Natural killer cell (primary cell): ENCODE data around the gene CCIN. TPM values are rescaled to one million over a fixed set of nuclear protein-coding genes. Genes with fewer than 3 reads are reported as not detected.

Experiments used
- ATAC-seq, 3 donors: fragments of 150-1000 bp in 2 of 3; fragments of 200-7000 bp in 1 of 3; cut with Tn5 transposase; 1 replicate in 1 of 3; 2 replicates in 2 of 3; pipeline ENCODE4 v1.10.0; 2021; ENCODE audit warnings: mild to moderate bottlenecking in 2 of 3, moderate library complexity in 2 of 3
- DNase-seq, 2 donors: peaks; one replicate each; pipeline versions ENCODE4 v3.0.0 to v3.0.0-alpha.2; 2013 to 2021; ENCODE audit warnings: mixed read lengths in 1 of 2
- H3K27ac ChIP-seq: one replicate; pipeline ENCODE4 v1.5.1; 2013; ENCODE audit warnings: mild to moderate bottlenecking, low read length
- H3K27me3 ChIP-seq: one replicate; pipeline ENCODE4 v1.6.1; 2013; ENCODE audit warnings: low read length; ENCODE audit not compliant: control insufficient read depth, insufficient read depth
- H3K36me3 ChIP-seq: one replicate; pipeline ENCODE4 v1.6.1; 2013; ENCODE audit warnings: low read length; ENCODE audit not compliant: control insufficient read depth, insufficient read depth
- H3K4me1 ChIP-seq: one replicate; pipeline ENCODE4 v1.6.1; 2013; ENCODE audit warnings: low read length; ENCODE audit not compliant: control insufficient read depth, insufficient read depth
- H3K4me3 ChIP-seq: one replicate; pipeline ENCODE4 v1.5.1; 2013; ENCODE audit warnings: low read length
- H3K9me3 ChIP-seq: one replicate; pipeline ENCODE4 v1.6.1; 2013; ENCODE audit warnings: low read length; ENCODE audit not compliant: control insufficient read depth, insufficient read depth
- H3K27ac Mint-ChIP-seq, 2 donors: one replicate each; pipeline ENCODE4 v1.8.0; 2022; ENCODE audit warnings: mild to moderate bottlenecking in 2 of 2, mixed read lengths in 2 of 2, moderate library complexity in 1 of 2
- H3K27me3 Mint-ChIP-seq, 2 donors: one replicate each; pipeline ENCODE4 v1.8.0; 2022; ENCODE audit warnings: low read depth in 2 of 2, mixed read lengths in 2 of 2
- H3K36me3 Mint-ChIP-seq: one replicate; pipeline ENCODE4 v1.8.0; 2022; ENCODE audit warnings: mixed read lengths
- H3K4me1 Mint-ChIP-seq, 2 donors: one replicate each; pipeline ENCODE4 v1.8.0; 2022; ENCODE audit warnings: mixed read lengths in 2 of 2
- H3K4me3 Mint-ChIP-seq: one replicate; pipeline ENCODE4 v1.8.0; 2022; ENCODE audit warnings: mild to moderate bottlenecking, moderate library complexity, mixed read lengths
- H3K9me3 Mint-ChIP-seq, 2 donors: one replicate each; pipeline ENCODE4 v1.8.0; 2022; ENCODE audit warnings: mixed read lengths in 2 of 2
- CTCF ChIP-seq: fragments of 200-600 bp; IDR thresholded peaks from one replicate; pipeline ENCODE4 v1.8.0; 2022; ENCODE audit warnings: antibody characterized with exemption
- WGBS: methylation state at CpG from one replicate; pipeline ENCODE4 v1.1.7; 2013; ENCODE audit warnings: missing lambda C conversion rate; ENCODE audit not compliant: insufficient coverage; 5-methylcytosine and 5-hydroxymethylcytosine counted together
- intact Hi-C: fragments of 100-400 bp; cut with micrococcal nuclease; formaldehyde crosslinking; loops from one replicate; pipeline ENCODE4 v1.14.2; 2022
- total RNA-seq, 4 donors: library from RNA; stranded (reverse); fragments of 120-200 nt in 1 of 4; gene quantifications; one replicate each; pipeline versions ENCODE4 v1.2.3 to v1.2.4, GENCODE V29; 2013 to 2022

Gene CCIN
- total RNA-seq, 3 donors from 2014 or later (not counting 1 experiment from before 2014, with no cell fraction given) = 2.0 to 2.8 (median 2.0) TPM

- Histone ChIP-seq H3K27me3 (no peaks in the 10 kb centered on the region), H3K27ac (no peak overlapping the region), H3K4me1 (peaks cover 9% of the 10 kb centered on the region), H3K9me3 (no peaks in the 10 kb centered on the region), H3K4me3 (no peak overlapping the region), H3K36me3 (peaks cover 17% of the 10 kb centered on the region)
- TF ChIP-seq CTCF = no peak
- Mint-ChIP-seq H3K9me3 (no peaks in the 10 kb centered on the region), H3K4me1 (peaks cover 26 to 36% of the 10 kb centered on the region in 2 donors), H3K36me3 (peaks cover 6% of the 10 kb centered on the region), H3K4me3 (no peak overlapping the region), H3K27ac (peak overlapping the region; percentile 43 to 62), H3K27me3 (no peaks in the 10 kb centered on the region)
- ATAC-seq (no peak), DNase-seq (no peak)
- intact Hi-C loops = no loop called here
- WGBS = 98% methylated on average over 2 of the region's 2 CpGs
These were observed 8.0 kb upstream of the CCIN start for GRCh38 chr9:36161187-36161586.

- peaks cover 16% of the 10 kb centered on the region for H3K4me1 ChIP-seq
- peaks cover 14% of the 10 kb centered on the region for H3K36me3 ChIP-seq
- WGBS = 97% methylated on average over 16 of the region's 17 CpGs
- intact Hi-C loops = no loop called here
- H3K9me3 ChIP-seq = no peaks in the 10 kb centered on the region
- DNase-seq = no peak
- H3K36me3 Mint-ChIP-seq = peaks cover 6% of the 10 kb centered on the region
- H3K9me3 Mint-ChIP-seq = no peaks in the 10 kb centered on the region
- no peak for TF ChIP-seq CTCF
- ATAC-seq = no peak
- H3K27ac Mint-ChIP-seq = peak overlapping the region in 1 of 2 donors; percentile 50
- no peak overlapping the region for H3K27ac ChIP-seq
- H3K27me3 Mint-ChIP-seq = peaks cover 0 to under 1% of the 10 kb centered on the region in 2 donors
- no peak overlapping the region for H3K4me3 ChIP-seq
- no peak overlapping the region for H3K4me3 Mint-ChIP-seq
- H3K27me3 ChIP-seq = no peaks in the 10 kb centered on the region
- H3K4me1 Mint-ChIP-seq = peaks cover 26 to 42% of the 10 kb centered on the region in 2 donors
These were observed 6.9 kb upstream of the CCIN start for GRCh38 chr9:36162211-36162738.

GRCh38 chr9:36163049-36163785 is 6.0 kb upstream of the CCIN start:
- peaks cover 16% of the 10 kb centered on the region for H3K4me1 ChIP-seq
- DNase-seq (no peak), ATAC-seq (no peak)
- no peaks in the 10 kb centered on the region for H3K9me3 Mint-ChIP-seq
- H3K36me3 Mint-ChIP-seq = peaks cover 6% of the 10 kb centered on the region
- H3K36me3 ChIP-seq = peaks cover 14% of the 10 kb centered on the region
- H3K27me3 Mint-ChIP-seq = peaks cover 0 to 2% of the 10 kb centered on the region in 2 donors
- H3K9me3 ChIP-seq = no peaks in the 10 kb centered on the region
- H3K4me3 ChIP-seq = no peak overlapping the region
- no peak overlapping the region for H3K27ac ChIP-seq
- H3K27me3 ChIP-seq = no peaks in the 10 kb centered on the region
- peak overlapping the region; percentile 31 to 50 for H3K27ac Mint-ChIP-seq
- H3K4me3 Mint-ChIP-seq = no peak overlapping the region
- no peak for TF ChIP-seq CTCF
- intact Hi-C loops = no loop called here
- peaks cover 22 to 40% of the 10 kb centered on the region in 2 donors for H3K4me1 Mint-ChIP-seq
- WGBS = 88% methylated on average over 8 of the region's 9 CpGs
